H9 (cell line): ENCODE data around the gene RETN. TPM values are rescaled to one million over a fixed set of nuclear protein-coding genes. Genes with fewer than 3 reads are reported as not detected.

Source experiments
- DNase-seq: peaks from one replicate; pipeline ENCODE4 v3.0.0-alpha.2; 2017
- H2AFZ ChIP-seq: one replicate; pipeline ENCODE4 v1.6.1; 2013; ENCODE audit warnings: mild to moderate bottlenecking, low read length, control low read depth, moderate library complexity
- H2AK5ac ChIP-seq: 2 replicates; pipeline ENCODE4 v1.6.1; 2013; ENCODE audit warnings: low read length, control low read depth, mixed read lengths; ENCODE audit not compliant: insufficient read length
- H2BK120ac ChIP-seq: one replicate; pipeline ENCODE4 v1.6.1; 2013; ENCODE audit warnings: low read depth, mild to moderate bottlenecking, low read length, control low read depth, inconsistent platforms; ENCODE audit not compliant: poor library complexity, severe bottlenecking
- H2BK12ac ChIP-seq: 2 replicates; pipeline ENCODE4 v1.6.1; 2013; ENCODE audit warnings: low read length, control low read depth, mixed read lengths, low read depth; ENCODE audit not compliant: insufficient read length
- H2BK15ac ChIP-seq: 2 replicates; pipeline ENCODE4 v1.6.1; 2013; ENCODE audit warnings: low read depth, low read length, control low read depth
- H2BK20ac ChIP-seq: one replicate; pipeline ENCODE4 v1.6.1; 2013; ENCODE audit warnings: low read depth, mild to moderate bottlenecking, low read length, control low read depth, inconsistent platforms; ENCODE audit not compliant: poor library complexity, severe bottlenecking
- H2BK5ac ChIP-seq: 2 replicates; pipeline ENCODE4 v1.6.1; 2013; ENCODE audit warnings: low read length, control low read depth, mixed read lengths; ENCODE audit not compliant: insufficient read length
- H3K14ac ChIP-seq: 2 replicates; pipeline ENCODE4 v1.6.1; 2013; ENCODE audit warnings: low read length, control low read depth; ENCODE audit not compliant: insufficient read depth
- H3K18ac ChIP-seq: 2 replicates; pipeline ENCODE4 v1.6.1; 2013; ENCODE audit warnings: low read depth, mild to moderate bottlenecking, mixed read lengths, low read length, control low read depth; ENCODE audit not compliant: insufficient read length
- H3K23ac ChIP-seq: 2 replicates; pipeline ENCODE4 v1.6.1; 2013; ENCODE audit warnings: low read length, control low read depth, mixed read lengths, low read depth; ENCODE audit not compliant: insufficient read length
- H3K23me2 ChIP-seq: 2 replicates; pipeline ENCODE4 v1.6.1; 2013; ENCODE audit warnings: low read depth, mild to moderate bottlenecking, mixed read lengths, low read length, control low read depth; ENCODE audit not compliant: insufficient read length, poor library complexity, severe bottlenecking
- H3K27ac ChIP-seq: 2 replicates; pipeline ENCODE4 v1.5.1; 2013; ENCODE audit warnings: low read length, control low read depth, mixed read lengths, low read depth; ENCODE audit not compliant: insufficient read length
- H3K27me3 ChIP-seq: 2 replicates; pipeline ENCODE4 v1.6.1; 2013; ENCODE audit warnings: low read length, control low read depth, inconsistent platforms; ENCODE audit not compliant: insufficient read depth
- H3K4ac ChIP-seq: 2 replicates; pipeline ENCODE4 v1.6.1; 2013; ENCODE audit warnings: low read depth, mild to moderate bottlenecking, control low read depth, inconsistent platforms, low read length, moderate library complexity
- H3K4me1 ChIP-seq: 2 replicates; pipeline ENCODE4 v1.6.1; 2013; ENCODE audit warnings: low read length, control low read depth, inconsistent platforms; ENCODE audit not compliant: insufficient read depth
- H3K4me2 ChIP-seq: 2 replicates; pipeline ENCODE4 v1.6.1; 2013; ENCODE audit warnings: low read length, control low read depth, mixed read lengths; ENCODE audit not compliant: insufficient read length, insufficient read depth
- H3K56ac ChIP-seq: 2 replicates; pipeline ENCODE4 v1.6.1; 2013; ENCODE audit warnings: low read depth, mild to moderate bottlenecking, mixed read lengths, low read length, control low read depth; ENCODE audit not compliant: insufficient read length
- H3K79me1 ChIP-seq: 2 replicates; pipeline ENCODE4 v1.6.1; 2013; ENCODE audit warnings: low read depth, mild to moderate bottlenecking, moderate library complexity, low read length, control low read depth, inconsistent platforms; ENCODE audit not compliant: insufficient read depth, poor library complexity, severe bottlenecking
- H3K79me2 ChIP-seq: 2 replicates; pipeline ENCODE4 v1.6.1; 2013; ENCODE audit warnings: low read length, control low read depth, inconsistent platforms; ENCODE audit not compliant: insufficient read depth
- H3K9ac ChIP-seq: 2 replicates; pipeline ENCODE4 v1.6.1; 2013; ENCODE audit warnings: low read length, control low read depth, mixed read lengths; ENCODE audit not compliant: insufficient read length; ENCODE audit errors: extremely low read depth
- H3K9me3 ChIP-seq: one replicate; pipeline ENCODE4 v1.6.1; 2013; ENCODE audit warnings: low read depth, low read length, inconsistent platforms; ENCODE audit not compliant: control insufficient read depth
- H3T11ph ChIP-seq: one replicate; pipeline ENCODE4 v1.6.1; 2013; ENCODE audit warnings: mild to moderate bottlenecking, low read length, control low read depth, inconsistent platforms
- H4K20me1 ChIP-seq: one replicate; pipeline ENCODE4 v1.6.1; 2013; ENCODE audit not compliant: control insufficient read depth, insufficient read length, insufficient read depth
- H4K5ac ChIP-seq: 2 replicates; pipeline ENCODE4 v1.6.1; 2013; ENCODE audit warnings: low read depth, mild to moderate bottlenecking, mixed read lengths, low read length, control low read depth; ENCODE audit not compliant: insufficient read length
- H4K8ac ChIP-seq: replicated peaks from 2 replicates; pipeline ENCODE4 v1.6.1; 2013; ENCODE audit warnings: low read length, control low read depth, mixed read lengths, low read depth; ENCODE audit not compliant: insufficient read length
- H4K91ac ChIP-seq: 2 replicates; pipeline ENCODE4 v1.6.1; 2013; ENCODE audit warnings: low read depth, mild to moderate bottlenecking, moderate library complexity, mixed read lengths, low read length, control low read depth; ENCODE audit not compliant: insufficient read length
- H3K27ac Mint-ChIP-seq, 3 experiments: 2 replicates in 2 of 3; 3 replicates in 1 of 3; pipeline ENCODE4 v1.8.0; 2020 to 2021; ENCODE audit warnings: mixed read lengths in 3 of 3, mild to moderate bottlenecking in 1 of 3, moderate library complexity in 1 of 3
- H3K27me3 Mint-ChIP-seq: 2 replicates; pipeline ENCODE4 v1.8.0; 2021; ENCODE audit warnings: low read depth, mild to moderate bottlenecking, moderate library complexity, mixed read lengths
- H3K36me3 Mint-ChIP-seq, 3 experiments: 2 replicates in 2 of 3; 3 replicates in 1 of 3; pipeline ENCODE4 v1.8.0; 2020 to 2021; ENCODE audit warnings: low read depth in 3 of 3, mixed read lengths in 3 of 3; ENCODE audit not compliant: insufficient read depth in 1 of 3
- H3K4me1 Mint-ChIP-seq, 2 experiments: 2 replicates each; pipeline ENCODE4 v1.8.0; 2020; ENCODE audit warnings: mixed read lengths in 2 of 2
- H3K4me3 Mint-ChIP-seq, 2 experiments: 2 replicates in 1 of 2; 3 replicates in 1 of 2; pipeline ENCODE4 v1.8.0; 2020 to 2021; ENCODE audit warnings: mild to moderate bottlenecking in 2 of 2, mixed read lengths in 2 of 2, moderate library complexity in 1 of 2
- H3K9me3 Mint-ChIP-seq, 2 experiments: 2 replicates in 1 of 2; 3 replicates in 1 of 2; pipeline ENCODE4 v1.8.0; 2020; ENCODE audit warnings: mild to moderate bottlenecking in 2 of 2, mixed read lengths in 2 of 2, moderate library complexity in 1 of 2
- WGBS: extraction: QIAGEN DNeasy Blood & Tissue Kit; methylation state at CpG from one replicate; pipeline ENCODE4 v1.1.7; 2013; ENCODE audit warnings: missing lambda C conversion rate, low lambda C conversion rate, mixed read lengths; ENCODE audit not compliant: insufficient read length; ENCODE audit errors: extremely low coverage; 5-methylcytosine and 5-hydroxymethylcytosine counted together
- total RNA-seq: library from RNA; stranded (reverse); gene quantifications from 2 replicates; pipeline ENCODE4 v1.2.1, GENCODE V29; 2021
- TF ChIP-seq, protein P1 (sequence below): fragments of 200-600 bp; sonication (generic); conservative IDR thresholded peaks from 3 replicates; pipeline ENCODE4 v1.8.0; 2021; ENCODE audit warnings: antibody characterized with exemption, mild to moderate bottlenecking

Gene RETN
- total RNA-seq, 1 experiment from 2014 or later = not detected

DNA sequence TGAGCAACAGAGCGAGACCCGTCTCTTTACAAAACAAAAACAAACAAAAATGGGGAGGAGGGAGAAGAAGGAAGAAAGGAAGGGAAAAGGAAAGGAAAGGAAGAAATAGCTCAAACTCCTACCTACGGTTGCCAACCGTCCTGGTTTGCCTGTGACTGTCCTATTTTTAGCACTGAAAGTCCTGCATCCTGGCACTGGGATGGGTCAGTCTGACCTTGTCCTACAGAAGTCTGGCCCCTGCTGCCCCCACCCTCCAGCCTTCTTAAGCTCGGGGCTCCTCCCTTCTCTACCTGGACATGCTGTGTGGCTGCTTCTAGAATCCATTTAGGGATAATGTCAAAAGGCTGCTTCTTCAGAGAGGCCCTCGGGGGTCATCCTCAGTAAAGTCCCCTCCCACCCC is 33.2 kb upstream of the RETN start:
- no peak overlapping the region for H3K23ac ChIP-seq
- WGBS = no CpG with 5 or more reads among the region's 6 CpGs
- peak overlapping the region in 1 of 2 experiments; percentile 81; a peak in 1 of 5 replicates for H3K4me3 Mint-ChIP-seq

More for the DNA sequence above, 33.2 kb upstream of the RETN start:
- Mint-ChIP-seq H3K36me3 (peaks cover 7 to 17% (median 13%) of the 10 kb centered on the region in 3 experiments; a peak in 6 of 7 replicates), H3K27ac (no peak overlapping the region), H3K9me3 (no peaks in the 10 kb centered on the region), H3K27me3 (peaks cover 30% of the 10 kb centered on the region), H3K4me1 (peaks cover 1 to 7% of the 10 kb centered on the region in 2 experiments; a peak in 3 of 4 replicates)
- no peak overlapping the region for H2BK15ac ChIP-seq
- no peak for DNase-seq
- H3T11ph ChIP-seq = no peak overlapping the region
- no peak overlapping the region for H3K9ac ChIP-seq
- no peak overlapping the region for H3K56ac ChIP-seq
- H4K5ac ChIP-seq = no peak overlapping the region
- no peaks in the 10 kb centered on the region for H3K23me2 ChIP-seq
- peaks cover 16% of the 10 kb centered on the region; the same call in 1 of the 2 replicates for H3K27me3 ChIP-seq
- H3K14ac ChIP-seq = no peak overlapping the region
- no peak overlapping the region for H2BK5ac ChIP-seq
- H2BK12ac ChIP-seq = no peak overlapping the region
- H2BK20ac ChIP-seq = no peak overlapping the region
- H3K79me2 ChIP-seq = no peaks in the 10 kb centered on the region; the same call in 1 of the 2 replicates
- TF ChIP-seq, protein P1, sequence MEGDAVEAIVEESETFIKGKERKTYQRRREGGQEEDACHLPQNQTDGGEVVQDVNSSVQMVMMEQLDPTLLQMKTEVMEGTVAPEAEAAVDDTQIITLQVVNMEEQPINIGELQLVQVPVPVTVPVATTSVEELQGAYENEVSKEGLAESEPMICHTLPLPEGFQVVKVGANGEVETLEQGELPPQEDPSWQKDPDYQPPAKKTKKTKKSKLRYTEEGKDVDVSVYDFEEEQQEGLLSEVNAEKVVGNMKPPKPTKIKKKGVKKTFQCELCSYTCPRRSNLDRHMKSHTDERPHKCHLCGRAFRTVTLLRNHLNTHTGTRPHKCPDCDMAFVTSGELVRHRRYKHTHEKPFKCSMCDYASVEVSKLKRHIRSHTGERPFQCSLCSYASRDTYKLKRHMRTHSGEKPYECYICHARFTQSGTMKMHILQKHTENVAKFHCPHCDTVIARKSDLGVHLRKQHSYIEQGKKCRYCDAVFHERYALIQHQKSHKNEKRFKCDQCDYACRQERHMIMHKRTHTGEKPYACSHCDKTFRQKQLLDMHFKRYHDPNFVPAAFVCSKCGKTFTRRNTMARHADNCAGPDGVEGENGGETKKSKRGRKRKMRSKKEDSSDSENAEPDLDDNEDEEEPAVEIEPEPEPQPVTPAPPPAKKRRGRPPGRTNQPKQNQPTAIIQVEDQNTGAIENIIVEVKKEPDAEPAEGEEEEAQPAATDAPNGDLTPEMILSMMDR = no peak
- H3K18ac ChIP-seq = no peak overlapping the region
- no peak overlapping the region for H2AFZ ChIP-seq
- H4K91ac ChIP-seq = no peak overlapping the region
- H2AK5ac ChIP-seq = no peak overlapping the region
- no peaks in the 10 kb centered on the region for H3K4me1 ChIP-seq
- H3K4me2 ChIP-seq = no peak overlapping the region
- H3K27ac ChIP-seq = no peak overlapping the region
- no peak overlapping the region for H4K8ac ChIP-seq
- no peak overlapping the region for H2BK120ac ChIP-seq
- H3K4ac ChIP-seq = no peak overlapping the region
- H3K9me3 ChIP-seq = no peaks in the 10 kb centered on the region
- peaks cover 2% of the 10 kb centered on the region for H3K79me1 ChIP-seq
- no peaks in the 10 kb centered on the region for H4K20me1 ChIP-seq
